ENCODE measurements around the gene MTHFD1.

DNA sequence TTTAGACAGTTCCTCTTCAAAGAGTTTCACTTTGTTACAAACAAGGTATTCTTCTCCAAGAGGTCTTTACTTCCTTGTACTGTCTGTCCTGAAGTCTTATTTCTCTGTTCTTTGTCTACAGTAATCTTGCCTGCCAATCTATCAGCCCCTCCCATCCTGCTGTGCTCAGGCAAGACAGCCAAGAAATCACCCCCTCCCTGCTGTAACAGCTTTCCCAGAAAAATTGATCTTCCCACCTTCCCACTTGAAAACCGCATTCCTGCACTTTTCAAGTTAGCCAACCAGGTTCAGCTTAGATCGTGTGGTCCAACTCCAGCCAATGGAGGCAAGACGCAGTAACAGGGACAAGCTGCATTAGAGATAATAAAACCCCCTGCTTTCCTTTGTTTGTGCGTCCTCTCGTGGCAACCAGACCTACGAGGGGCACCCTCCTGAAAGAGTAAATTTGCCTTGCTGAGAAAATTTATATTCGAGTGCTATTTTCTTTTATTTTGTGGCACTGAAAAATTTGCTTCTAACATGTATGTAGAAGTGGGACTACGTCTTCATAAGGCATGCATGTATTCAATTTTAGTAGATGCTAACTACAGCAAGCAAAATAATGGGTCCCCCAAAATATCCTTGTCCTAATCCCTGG, 47.5 kb upstream of the MTHFD1 start:
- TF ChIP-seq, protein P1, sequence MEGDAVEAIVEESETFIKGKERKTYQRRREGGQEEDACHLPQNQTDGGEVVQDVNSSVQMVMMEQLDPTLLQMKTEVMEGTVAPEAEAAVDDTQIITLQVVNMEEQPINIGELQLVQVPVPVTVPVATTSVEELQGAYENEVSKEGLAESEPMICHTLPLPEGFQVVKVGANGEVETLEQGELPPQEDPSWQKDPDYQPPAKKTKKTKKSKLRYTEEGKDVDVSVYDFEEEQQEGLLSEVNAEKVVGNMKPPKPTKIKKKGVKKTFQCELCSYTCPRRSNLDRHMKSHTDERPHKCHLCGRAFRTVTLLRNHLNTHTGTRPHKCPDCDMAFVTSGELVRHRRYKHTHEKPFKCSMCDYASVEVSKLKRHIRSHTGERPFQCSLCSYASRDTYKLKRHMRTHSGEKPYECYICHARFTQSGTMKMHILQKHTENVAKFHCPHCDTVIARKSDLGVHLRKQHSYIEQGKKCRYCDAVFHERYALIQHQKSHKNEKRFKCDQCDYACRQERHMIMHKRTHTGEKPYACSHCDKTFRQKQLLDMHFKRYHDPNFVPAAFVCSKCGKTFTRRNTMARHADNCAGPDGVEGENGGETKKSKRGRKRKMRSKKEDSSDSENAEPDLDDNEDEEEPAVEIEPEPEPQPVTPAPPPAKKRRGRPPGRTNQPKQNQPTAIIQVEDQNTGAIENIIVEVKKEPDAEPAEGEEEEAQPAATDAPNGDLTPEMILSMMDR (IDR thresholded peaks at IDR 0.05), result no peak
- no peak for TF ChIP-seq POLR2A (IDR thresholded peaks at IDR 0.05)

Data from sigmoid colon (tissue), 3 donors.